ENCODE results near the gene MRPS9.

Gene MRPS9

GRCh38 chr2:105072039-105072438 lies 34.2 kb downstream of the MRPS9 start:
- Histone ChIP-seq H3K4me3 (replicated peaks; ENCODE audit: insufficient read depth, low read length) (no peak overlapping the region), H3K27ac (replicated peaks) (no peak overlapping the region), H3K27me3 (ENCODE audit: insufficient read depth, poor library complexity, severe bottlenecking) (no peaks in the 10 kb centered on the region)
- DNase-seq (ENCODE audit: low read depth in 1 of 2, low spot score in 1 of 2) = no peak
- TF ChIP-seq GABPA (IDR thresholded peaks at IDR 0.05; ENCODE audit: low read depth) (no peak), SPI1 (IDR thresholded peaks at IDR 0.05; ENCODE audit: borderline replicate concordance, low read depth) (no peak), REST (IDR thresholded peaks at IDR 0.05; ENCODE audit: insufficient replicate concordance, low read depth) (no peak), POLR2AphosphoS5 (IDR thresholded peaks at IDR 0.05; ENCODE audit: low read depth) (no peak)
- TF ChIP-seq, protein P1, sequence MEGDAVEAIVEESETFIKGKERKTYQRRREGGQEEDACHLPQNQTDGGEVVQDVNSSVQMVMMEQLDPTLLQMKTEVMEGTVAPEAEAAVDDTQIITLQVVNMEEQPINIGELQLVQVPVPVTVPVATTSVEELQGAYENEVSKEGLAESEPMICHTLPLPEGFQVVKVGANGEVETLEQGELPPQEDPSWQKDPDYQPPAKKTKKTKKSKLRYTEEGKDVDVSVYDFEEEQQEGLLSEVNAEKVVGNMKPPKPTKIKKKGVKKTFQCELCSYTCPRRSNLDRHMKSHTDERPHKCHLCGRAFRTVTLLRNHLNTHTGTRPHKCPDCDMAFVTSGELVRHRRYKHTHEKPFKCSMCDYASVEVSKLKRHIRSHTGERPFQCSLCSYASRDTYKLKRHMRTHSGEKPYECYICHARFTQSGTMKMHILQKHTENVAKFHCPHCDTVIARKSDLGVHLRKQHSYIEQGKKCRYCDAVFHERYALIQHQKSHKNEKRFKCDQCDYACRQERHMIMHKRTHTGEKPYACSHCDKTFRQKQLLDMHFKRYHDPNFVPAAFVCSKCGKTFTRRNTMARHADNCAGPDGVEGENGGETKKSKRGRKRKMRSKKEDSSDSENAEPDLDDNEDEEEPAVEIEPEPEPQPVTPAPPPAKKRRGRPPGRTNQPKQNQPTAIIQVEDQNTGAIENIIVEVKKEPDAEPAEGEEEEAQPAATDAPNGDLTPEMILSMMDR (IDR thresholded peaks at IDR 0.05; ENCODE audit: insufficient read depth, low read length) = no peak

DNA sequence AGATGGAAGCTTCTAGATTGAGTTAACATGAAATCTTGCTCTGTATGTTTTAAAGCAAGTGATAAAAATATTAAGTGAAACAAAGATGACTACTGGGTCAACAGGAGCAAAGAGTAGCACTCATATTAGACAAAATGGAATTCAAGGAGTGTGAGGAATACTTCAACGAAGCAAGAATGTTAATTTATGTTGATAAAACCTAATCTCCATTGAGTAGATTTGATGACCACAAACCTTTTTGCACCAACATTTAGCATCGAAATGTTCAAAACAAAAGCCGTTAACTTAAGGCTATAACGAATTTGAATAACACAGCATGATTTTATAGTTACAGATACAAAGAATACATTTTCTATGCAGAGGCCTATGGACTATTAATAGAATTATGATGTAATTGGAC lies 35.7 kb downstream of the MRPS9 start:
- H3K27me3 ChIP-seq (ENCODE audit: insufficient read depth, poor library complexity, severe bottlenecking) = no peaks in the 10 kb centered on the region
- no peak overlapping the region for H3K27ac ChIP-seq (replicated peaks)
- no peak for TF ChIP-seq REST (IDR thresholded peaks at IDR 0.05; ENCODE audit: insufficient replicate concordance, low read depth)
- TF ChIP-seq, protein P1 (IDR thresholded peaks at IDR 0.05; ENCODE audit: insufficient read depth, low read length) = no peak
- no peak for TF ChIP-seq GABPA (IDR thresholded peaks at IDR 0.05; ENCODE audit: low read depth)
- TF ChIP-seq SPI1 (IDR thresholded peaks at IDR 0.05; ENCODE audit: borderline replicate concordance, low read depth) = no peak
- no peak for TF ChIP-seq POLR2AphosphoS5 (IDR thresholded peaks at IDR 0.05; ENCODE audit: low read depth)
- H3K4me3 ChIP-seq (replicated peaks; ENCODE audit: insufficient read depth, low read length) = no peak overlapping the region
- DNase-seq (ENCODE audit: low read depth in 1 of 2, low spot score in 1 of 2) = no peak

GRCh38 chr2:105076121-105076520 lies 38.3 kb downstream of the MRPS9 start:
- H3K4me3 ChIP-seq (replicated peaks; ENCODE audit: insufficient read depth, low read length) = no peak overlapping the region
- TF ChIP-seq, protein P1 (IDR thresholded peaks at IDR 0.05; ENCODE audit: insufficient read depth, low read length) = no peak
- TF ChIP-seq POLR2AphosphoS5 (IDR thresholded peaks at IDR 0.05; ENCODE audit: low read depth) (no peak), GABPA (IDR thresholded peaks at IDR 0.05; ENCODE audit: low read depth) (no peak), REST (IDR thresholded peaks at IDR 0.05; ENCODE audit: insufficient replicate concordance, low read depth) (no peak), SPI1 (IDR thresholded peaks at IDR 0.05; ENCODE audit: borderline replicate concordance, low read depth) (no peak)
- DNase-seq (ENCODE audit: low read depth in 1 of 2, low spot score in 1 of 2) = no peak
- no peak overlapping the region for H3K27ac ChIP-seq (replicated peaks)
- H3K27me3 ChIP-seq (ENCODE audit: insufficient read depth, poor library complexity, severe bottlenecking) = no peaks in the 10 kb centered on the region

All from HL-60 (cell line).